SK-N-SH treated with all-trans-retinoic acid at 6 μM for 48 hours (cell line): Measurements from ENCODE around the gene SYNE2.

Experiments
- ATAC-seq: fragments of 200-7000 bp; cut with Tn5 transposase; 3 replicates; pipeline ENCODE4 v1.9.1; 2020; ENCODE audit warnings: mild to moderate bottlenecking, moderate library complexity
- BACH2 ChIP-seq: fragments of 250-450 bp; sonication (Bioruptor Pico); IDR thresholded peaks from 2 replicates; pipeline ENCODE4 v1.9.0; 2021; ENCODE audit warnings: mild to moderate bottlenecking, borderline replicate concordance
- CREB5 ChIP-seq: fragments of 250-450 bp; sonication (Bioruptor Pico); IDR thresholded peaks from 2 replicates; pipeline ENCODE4 v1.5.1; 2020; ENCODE audit warnings: low read depth, mild to moderate bottlenecking, moderate library complexity
- ESRRG ChIP-seq: fragments of 250-450 bp; sonication (Bioruptor Pico); IDR thresholded peaks from 2 replicates; pipeline ENCODE4 v1.6.1; 2021; ENCODE audit warnings: mild to moderate bottlenecking
- GLIS3 ChIP-seq: fragments of 250-450 bp; sonication (Bioruptor Pico); IDR thresholded peaks from 2 replicates; pipeline ENCODE4 v1.5.0; 2020; ENCODE audit warnings: mild to moderate bottlenecking, moderate library complexity
- ISL1 ChIP-seq: fragments of 250-450 bp; sonication (Bioruptor Pico); IDR thresholded peaks from 2 replicates; pipeline ENCODE4 v2.1.2; 2022; ENCODE audit warnings: mild to moderate bottlenecking, moderate library complexity
- OSR1 ChIP-seq: fragments of 250-450 bp; sonication (Bioruptor Pico); IDR thresholded peaks from 2 replicates; pipeline ENCODE4 v1.8.0; 2022; ENCODE audit warnings: moderate library complexity, mild to moderate bottlenecking, inconsistent platforms
- PATZ1 ChIP-seq: fragments of 250-450 bp; sonication (Bioruptor Pico); IDR thresholded peaks from 2 replicates; pipeline ENCODE4 v1.8.0; 2020; ENCODE audit warnings: mild to moderate bottlenecking, moderate library complexity, borderline replicate concordance
- POU6F1 ChIP-seq: fragments of 250-450 bp; sonication (Bioruptor Pico); IDR thresholded peaks from 2 replicates; pipeline ENCODE4 v1.8.0; 2021; ENCODE audit warnings: low read depth, mild to moderate bottlenecking, moderate library complexity, borderline replicate concordance
- PPARA ChIP-seq: fragments of 250-450 bp; sonication (Bioruptor Pico); IDR thresholded peaks from 2 replicates; pipeline ENCODE4 v1.5.0; 2020; ENCODE audit warnings: mild to moderate bottlenecking, borderline replicate concordance
- RARB ChIP-seq: fragments of 250-450 bp; sonication (Bioruptor Pico); IDR thresholded peaks from 2 replicates; pipeline ENCODE4 v1.8.0; 2021; ENCODE audit warnings: mild to moderate bottlenecking, moderate library complexity
- SNAI2 ChIP-seq: fragments of 250-450 bp; sonication (Bioruptor Pico); IDR thresholded peaks from 2 replicates; pipeline ENCODE4 v1.5.0; 2020; ENCODE audit warnings: mild to moderate bottlenecking, moderate library complexity
- TCF4 ChIP-seq: fragments of 250-450 bp; sonication (Bioruptor Pico); IDR thresholded peaks from 2 replicates; pipeline ENCODE4 v1.8.0; 2021; ENCODE audit warnings: mild to moderate bottlenecking, moderate library complexity, borderline replicate concordance
- TOX ChIP-seq: fragments of 250-450 bp; sonication (Bioruptor Pico); IDR thresholded peaks from 2 replicates; pipeline ENCODE4 v1.8.0; 2021; ENCODE audit warnings: mild to moderate bottlenecking, moderate library complexity, borderline replicate concordance
- TSHZ2 ChIP-seq: fragments of 250-450 bp; sonication (Bioruptor Pico); IDR thresholded peaks from 2 replicates; pipeline ENCODE4 v1.5.0; 2020; ENCODE audit warnings: mild to moderate bottlenecking, moderate library complexity
- ZC3H10 ChIP-seq: fragments of 250-450 bp; sonication (Bioruptor Pico); IDR thresholded peaks from 2 replicates; pipeline ENCODE4 v1.5.1; 2021; ENCODE audit warnings: mild to moderate bottlenecking, moderate library complexity
- ZFP3 ChIP-seq: fragments of 250-450 bp; sonication (Bioruptor Pico); IDR thresholded peaks from 2 replicates; pipeline ENCODE4 v1.5.0; 2020; ENCODE audit warnings: mild to moderate bottlenecking, moderate library complexity
- ZNF8 ChIP-seq: fragments of 450-650 bp; formaldehyde crosslinking; IDR thresholded peaks from 2 replicates; pipeline ENCODE4 v1.5.0; 2020; ENCODE audit warnings: mild to moderate bottlenecking, moderate library complexity

The SYNE2 gene

GRCh38 chr14:64110802-64111201 is 258.0 kb downstream of the SYNE2 start:
- no peak for ATAC-seq
- TF ChIP-seq GLIS3 (CRISPR knock-in tag) (no peak), PATZ1 (no peak), RARB (no peak), SNAI2 (CRISPR knock-in tag) (no peak), CREB5 (CRISPR knock-in tag) (no peak)

- TF ChIP-seq PPARA (CRISPR knock-in tag): no peak
- no peak for TF ChIP-seq ZNF8
- TF ChIP-seq SNAI2 (CRISPR knock-in tag): no peak
- no peak for TF ChIP-seq BACH2
- no peak for TF ChIP-seq POU6F1 (CRISPR knock-in tag)
- TF ChIP-seq PATZ1: no peak
- no peak for TF ChIP-seq TOX (CRISPR knock-in tag)
- TF ChIP-seq OSR1 (CRISPR knock-in tag): no peak
- no peak for TF ChIP-seq ISL1
- no peak for ATAC-seq
Measured at GRCh38 chr14:64112867-64113678, 260.3 kb downstream of the SYNE2 start.

GRCh38 chr14:64114166-64114565 is 261.4 kb downstream of the SYNE2 start:
- ATAC-seq: no peak
- TF ChIP-seq ESRRG (CRISPR knock-in tag) (no peak), ZC3H10 (CRISPR knock-in tag) (no peak), ISL1 (no peak), BACH2 (no peak), GLIS3 (CRISPR knock-in tag) (no peak), TSHZ2 (CRISPR knock-in tag) (no peak), TCF4 (CRISPR knock-in tag) (no peak), RARB (no peak), ZFP3 (CRISPR knock-in tag) (no peak), ZNF8 (no peak), POU6F1 (CRISPR knock-in tag) (no peak), TOX (CRISPR knock-in tag) (no peak)
